ENCODE measurements around the gene GOLT1B. TPM values are rescaled to one million over a fixed set of nuclear protein-coding genes. Genes with fewer than 3 reads are reported as not detected.

The GOLT1B gene
- total RNA-seq, 1 donor from 2014 or later, result 42.2 TPM

GRCh38 chr12:21518451-21518850 lies 16.9 kb downstream of the GOLT1B start:
- Mint-ChIP-seq H3K27ac (ENCODE audit: unreplicated experiment) (no peak overlapping the region), H3K4me1 (ENCODE audit: low read depth, unreplicated experiment) (no peaks in the 10 kb centered on the region), H3K36me3 (ENCODE audit: unreplicated experiment) (no peaks in the 10 kb centered on the region), H3K9me3 (ENCODE audit: unreplicated experiment) (no peaks in the 10 kb centered on the region), H3K4me3 (ENCODE audit: unreplicated experiment) (no peak overlapping the region), H3K27me3 (ENCODE audit: unreplicated experiment) (no peaks in the 10 kb centered on the region)
- no peak for TF ChIP-seq CTCF (IDR thresholded peaks at IDR 0.05; ENCODE audit: partially characterized antibody, unreplicated experiment)
- DNase-seq, result no peak

- no peaks in the 10 kb centered on the region for H3K27me3 Mint-ChIP-seq (ENCODE audit: unreplicated experiment)
- DNase-seq, result no peak
- no peak for TF ChIP-seq CTCF (IDR thresholded peaks at IDR 0.05; ENCODE audit: partially characterized antibody, unreplicated experiment)
- no peaks in the 10 kb centered on the region for H3K9me3 Mint-ChIP-seq (ENCODE audit: unreplicated experiment)
- H3K36me3 Mint-ChIP-seq (ENCODE audit: unreplicated experiment), result peaks cover 9% of the 10 kb centered on the region
- no peak overlapping the region for H3K4me3 Mint-ChIP-seq (ENCODE audit: unreplicated experiment)
- no peaks in the 10 kb centered on the region for H3K4me1 Mint-ChIP-seq (ENCODE audit: low read depth, unreplicated experiment)
- no peak overlapping the region for H3K27ac Mint-ChIP-seq (ENCODE audit: unreplicated experiment)
Measured at GRCh38 chr12:21521541-21521940, 20.0 kb downstream of the GOLT1B start.

- H3K9me3 Mint-ChIP-seq (ENCODE audit: unreplicated experiment), result no peaks in the 10 kb centered on the region
- no peak for DNase-seq
- no peak overlapping the region for H3K4me3 Mint-ChIP-seq (ENCODE audit: unreplicated experiment)
- no peaks in the 10 kb centered on the region for H3K4me1 Mint-ChIP-seq (ENCODE audit: low read depth, unreplicated experiment)
- TF ChIP-seq CTCF (IDR thresholded peaks at IDR 0.05; ENCODE audit: partially characterized antibody, unreplicated experiment), result no peak
- peaks cover 2% of the 10 kb centered on the region for H3K27me3 Mint-ChIP-seq (ENCODE audit: unreplicated experiment)
- H3K27ac Mint-ChIP-seq (ENCODE audit: unreplicated experiment), result no peak overlapping the region
- peaks cover 9% of the 10 kb centered on the region for H3K36me3 Mint-ChIP-seq (ENCODE audit: unreplicated experiment)
Measured at GRCh38 chr12:21523148-21523547, 21.6 kb downstream of the GOLT1B start.

DNA sequence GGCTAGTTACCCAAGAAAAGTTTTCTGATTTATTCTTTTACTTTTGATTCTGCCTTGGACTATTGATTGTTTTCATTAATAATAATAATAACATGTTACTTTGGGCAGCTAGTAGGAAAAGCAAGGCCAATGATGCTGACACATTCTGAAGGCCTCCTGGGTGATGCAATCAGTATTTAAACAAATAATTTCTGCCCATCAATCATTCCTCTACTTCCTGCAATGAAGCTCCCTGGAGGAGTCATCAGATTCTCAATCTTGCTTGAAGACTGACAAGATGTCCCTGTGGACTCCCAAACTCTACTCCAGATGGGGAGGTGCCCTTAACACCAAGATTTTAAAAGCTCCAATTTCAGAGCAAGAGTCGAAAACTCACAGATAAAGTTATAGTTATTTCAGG lies 24.5 kb downstream of the GOLT1B start, which contains the start of gene SPX:
TSS of gene SPX (plus strand) at position 244 of the 400 bp plus-strand sequence. CDS start 177 bp downstream, outside the sequence.
- Mint-ChIP-seq H3K27ac (ENCODE audit: unreplicated experiment) (no peak within 1 kb of the TSS), H3K27me3 (ENCODE audit: unreplicated experiment) (peaks cover 2% of the 10 kb centered on the region), H3K4me1 (ENCODE audit: low read depth, unreplicated experiment) (no peaks in the 10 kb centered on the region), H3K4me3 (ENCODE audit: unreplicated experiment) (peak within 1 kb of the TSS; percentile 82), H3K36me3 (ENCODE audit: unreplicated experiment) (peaks cover 9% of the 10 kb centered on the region), H3K9me3 (ENCODE audit: unreplicated experiment) (no peaks in the 10 kb centered on the region)
- no peak for DNase-seq
- no peak for TF ChIP-seq CTCF (IDR thresholded peaks at IDR 0.05; ENCODE audit: partially characterized antibody, unreplicated experiment)

DNA sequence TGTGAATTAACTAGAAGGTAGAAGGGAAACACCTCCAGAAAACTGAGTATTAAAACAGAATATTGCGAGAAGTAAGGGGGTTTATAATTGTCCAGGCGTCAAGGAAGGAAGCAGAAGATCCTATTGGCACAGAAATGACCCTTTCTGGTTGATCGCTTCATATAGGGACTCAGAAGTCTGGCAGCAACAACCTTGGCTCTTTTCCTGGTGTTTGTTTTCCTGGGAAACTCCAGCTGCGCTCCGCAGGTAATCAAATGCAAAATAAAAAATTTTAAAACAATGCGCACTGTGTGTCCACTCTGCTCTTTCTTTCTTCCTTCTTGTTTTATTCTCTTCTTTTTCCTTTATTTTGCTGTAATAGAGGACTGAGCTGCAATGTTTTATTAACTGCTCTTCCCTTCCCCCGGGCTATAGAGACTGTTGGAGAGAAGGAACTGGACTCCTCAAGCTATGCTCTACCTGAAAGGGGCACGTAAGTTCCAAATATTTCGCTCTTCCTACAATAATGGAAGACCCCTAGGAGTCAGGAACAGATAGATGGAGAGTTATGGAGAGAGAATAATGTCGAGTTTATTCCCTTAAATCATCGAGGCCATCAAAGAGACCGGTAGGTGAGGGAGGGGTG lies 25.2 kb downstream of the GOLT1B start:
- TF ChIP-seq CTCF (IDR thresholded peaks at IDR 0.05; ENCODE audit: partially characterized antibody, unreplicated experiment), result no peak
- Mint-ChIP-seq H3K9me3 (ENCODE audit: unreplicated experiment) (no peaks in the 10 kb centered on the region), H3K4me1 (ENCODE audit: low read depth, unreplicated experiment) (no peaks in the 10 kb centered on the region), H3K36me3 (ENCODE audit: unreplicated experiment) (peaks cover 9% of the 10 kb centered on the region), H3K27ac (ENCODE audit: unreplicated experiment) (no peak overlapping the region), H3K4me3 (ENCODE audit: unreplicated experiment) (peak overlapping the region; percentile 82), H3K27me3 (ENCODE audit: unreplicated experiment) (peaks cover 2% of the 10 kb centered on the region)
- no peak for DNase-seq

Data from glutamatergic neuron (in vitro differentiated cells).